GM18519 (cell line): ENCODE results near the gene OSBPL10.
"Not testable (repeated sequence)": the region's sequence is repeated elsewhere in the genome, so short reads cannot be mapped to it uniquely, and the experiment has no call there.

Experiments
- ATAC-seq: cut with Tn5 transposase; IDR thresholded peaks from one replicate; pipeline ENCODE4 v1.9.1; 2021; ENCODE audit warnings: mild to moderate bottlenecking, moderate library complexity; ENCODE audit not compliant: unreplicated experiment, low FRiP score

Gene OSBPL10

DNA sequence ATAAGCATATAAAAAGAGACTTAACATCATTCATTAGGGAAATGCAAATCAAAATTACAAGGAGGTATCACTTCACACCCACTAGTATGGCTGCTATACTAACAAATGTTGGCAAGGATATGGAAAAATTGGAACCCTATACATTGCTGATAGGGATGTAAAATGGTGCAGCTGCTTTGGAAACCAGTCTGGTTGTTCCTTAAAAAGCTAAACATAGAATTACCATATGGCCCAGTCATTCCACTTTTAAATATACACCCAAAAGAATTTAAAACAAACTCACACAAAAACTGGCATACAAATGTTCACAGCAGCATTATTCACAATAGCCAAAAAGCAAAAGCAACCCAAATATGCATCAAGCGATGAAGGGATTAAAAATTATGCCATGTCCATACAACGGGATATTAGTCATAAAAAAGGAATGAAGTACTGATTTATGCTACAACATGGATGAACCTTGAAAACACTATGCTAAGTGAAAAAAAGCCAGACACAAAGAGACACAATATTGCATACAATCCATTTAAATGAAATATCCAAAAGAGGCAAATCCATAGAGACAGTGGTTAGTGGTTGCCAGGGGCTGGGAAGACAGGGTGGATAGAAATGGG, 118.3 kb downstream of the OSBPL10 start:
- no peak for ATAC-seq

GRCh38 chr3:31861826-31862225, 119.2 kb downstream of the OSBPL10 start:
- ATAC-seq, result no peak

DNA sequence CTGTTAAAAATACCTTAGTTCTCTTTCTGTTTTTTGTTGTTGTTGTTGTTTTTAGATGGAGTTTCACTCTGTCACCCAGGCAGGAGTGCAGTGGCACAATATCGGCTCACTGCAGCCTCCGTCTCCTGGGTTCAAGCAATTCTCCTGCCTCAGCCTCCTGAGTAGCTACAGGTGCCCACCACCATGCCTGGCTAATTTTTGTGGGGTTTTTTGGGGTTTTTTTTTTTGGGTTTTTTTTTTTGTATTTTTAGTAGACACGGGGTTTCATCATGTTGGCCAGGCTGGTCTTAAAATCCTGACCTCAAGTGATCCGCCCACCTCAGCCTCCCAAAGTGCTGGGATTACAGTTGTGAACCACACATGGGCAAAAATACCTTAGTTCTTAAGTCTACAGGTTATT, 120.4 kb downstream of the OSBPL10 start:
- ATAC-seq, result not testable (repeated sequence)

DNA sequence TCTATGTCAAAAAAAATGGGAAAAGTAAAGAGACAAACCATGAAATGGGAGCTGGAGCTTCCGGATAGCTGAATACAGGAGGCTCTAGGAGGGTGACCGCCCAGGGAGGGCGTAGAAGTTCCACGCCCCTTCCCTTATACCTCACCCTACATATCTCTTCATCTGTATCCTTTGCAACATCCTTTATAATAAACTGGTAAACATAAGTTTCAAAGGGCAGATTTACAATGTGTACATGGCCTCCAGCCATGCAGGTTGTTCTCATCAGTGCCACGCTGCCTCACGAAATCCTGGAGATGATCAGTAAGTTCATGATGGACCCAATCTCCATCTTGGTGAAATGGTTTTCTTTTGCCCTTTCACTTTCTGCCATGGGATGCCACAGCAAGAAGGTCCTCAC, 121.8 kb downstream of the OSBPL10 start:
- ATAC-seq, result no peak

- no peak for ATAC-seq
Observed at GRCh38 chr3:31858439-31858838, 122.6 kb downstream of the OSBPL10 start.

DNA sequence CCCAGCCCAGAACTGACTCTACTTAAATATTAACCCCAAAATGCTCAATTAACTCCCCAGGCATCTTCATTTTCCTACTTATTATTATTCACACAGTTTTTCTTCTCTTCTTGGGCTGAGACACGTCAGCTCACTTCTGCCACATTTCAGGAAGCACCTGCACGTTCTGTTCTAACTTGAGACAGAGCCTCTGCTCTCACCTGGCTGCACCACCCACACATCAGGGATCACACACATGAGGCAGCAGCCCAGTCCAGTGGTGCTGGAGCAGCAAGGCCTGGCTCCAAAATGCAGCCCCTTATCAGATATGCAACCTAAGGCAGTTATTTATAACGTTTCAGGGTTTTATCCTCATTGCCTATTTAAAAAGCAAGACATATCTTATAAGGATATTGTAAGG, 127.5 kb downstream of the OSBPL10 start:
- ATAC-seq, result no peak

DNA sequence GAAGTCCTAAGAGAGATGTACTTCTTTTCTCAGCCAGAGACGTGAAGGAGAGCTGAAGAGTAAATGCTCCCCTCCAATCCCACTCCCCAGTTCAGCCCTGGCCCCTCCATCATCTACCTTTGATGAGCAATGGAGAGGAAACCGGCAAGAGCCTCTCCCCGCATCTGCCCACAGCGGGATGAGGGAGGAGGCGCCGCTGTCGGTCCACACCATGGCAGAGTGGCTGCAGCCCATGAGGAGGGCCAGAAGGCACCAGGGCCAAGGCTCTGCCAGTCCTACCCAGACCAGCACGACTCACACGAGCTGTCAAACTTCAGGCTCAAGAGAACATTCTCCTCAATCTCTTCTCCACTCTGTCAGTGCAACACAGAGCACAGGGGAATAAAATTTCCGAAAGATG, 129.8 kb downstream of the OSBPL10 start:
- no peak for ATAC-seq

GRCh38 chr3:31848911-31849310, 132.2 kb downstream of the OSBPL10 start:
- ATAC-seq, result no peak

- no peak for ATAC-seq
Observed at GRCh38 chr3:31848163-31848818, 132.8 kb downstream of the OSBPL10 start.

DNA sequence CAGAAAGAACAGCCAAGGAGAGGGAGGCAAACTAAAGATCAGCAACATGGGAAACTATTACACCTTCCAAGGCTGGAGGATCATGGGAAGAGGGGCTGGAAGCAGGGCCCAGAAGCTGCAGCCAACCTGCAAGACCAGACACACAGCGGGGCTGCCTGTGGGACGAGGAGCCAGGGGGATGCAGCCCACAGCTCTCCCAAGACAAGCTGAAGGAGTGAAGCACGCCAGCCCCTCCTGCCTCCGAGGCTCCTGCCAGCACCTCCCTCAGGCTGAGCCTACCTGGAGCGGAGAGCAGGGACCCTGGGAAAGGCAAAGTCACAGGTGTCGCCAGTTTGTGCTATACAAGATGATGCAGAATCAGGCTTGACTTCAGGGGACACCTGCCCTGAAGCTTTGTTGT, 133.3 kb downstream of the OSBPL10 start:
- ATAC-seq, result no peak

- ATAC-seq, result no peak
Observed at GRCh38 chr3:31841515-31841914, 139.5 kb downstream of the OSBPL10 start.

GRCh38 chr3:31840252-31840651, 140.8 kb downstream of the OSBPL10 start:
- no peak for ATAC-seq

- no peak for ATAC-seq
Observed at GRCh38 chr3:31839144-31839917, 141.7 kb downstream of the OSBPL10 start.

DNA sequence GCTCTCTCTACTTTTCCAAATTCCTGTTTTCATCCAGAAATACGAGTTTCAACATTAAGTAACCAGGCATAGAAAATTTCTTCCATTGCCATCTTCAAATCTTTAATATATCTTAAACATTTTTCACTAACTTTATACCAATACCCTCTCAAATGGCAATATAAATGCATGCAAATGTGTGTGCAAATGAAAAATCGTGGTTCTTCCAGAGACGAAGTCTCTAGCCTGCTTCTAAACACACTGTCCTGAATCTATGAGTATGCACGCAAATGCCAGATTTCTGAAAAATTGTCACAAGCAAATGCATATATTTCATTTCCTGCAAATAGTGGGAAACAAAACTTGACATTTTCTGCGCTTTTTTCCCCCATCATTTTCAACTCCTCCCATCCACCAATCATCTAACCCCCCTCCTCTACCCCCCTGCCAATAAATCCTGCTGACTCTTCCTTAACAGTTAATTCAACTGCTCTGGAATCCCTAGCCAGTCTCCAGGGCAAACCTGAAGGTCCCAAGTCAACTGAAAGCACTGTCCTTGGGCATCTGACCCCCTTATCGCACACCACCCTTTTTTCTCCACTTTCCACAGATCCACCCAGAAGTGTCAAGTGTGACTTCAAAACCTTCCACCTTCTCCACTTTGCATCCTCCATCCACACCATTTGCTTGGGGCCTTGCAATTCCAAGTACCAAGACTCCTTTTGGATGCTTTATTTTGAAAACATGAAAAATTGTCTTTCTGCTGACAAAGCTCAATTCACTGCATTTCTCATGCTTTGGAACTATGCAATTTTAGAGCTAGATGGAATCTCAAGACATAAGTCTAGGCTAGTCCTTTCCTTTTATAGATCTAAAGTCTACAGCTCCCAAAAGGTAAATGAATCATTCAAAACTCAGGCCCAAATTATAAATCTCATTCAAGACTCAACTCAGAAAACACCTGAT, 144.7 kb downstream of the OSBPL10 start:
- ATAC-seq, result no peak

DNA sequence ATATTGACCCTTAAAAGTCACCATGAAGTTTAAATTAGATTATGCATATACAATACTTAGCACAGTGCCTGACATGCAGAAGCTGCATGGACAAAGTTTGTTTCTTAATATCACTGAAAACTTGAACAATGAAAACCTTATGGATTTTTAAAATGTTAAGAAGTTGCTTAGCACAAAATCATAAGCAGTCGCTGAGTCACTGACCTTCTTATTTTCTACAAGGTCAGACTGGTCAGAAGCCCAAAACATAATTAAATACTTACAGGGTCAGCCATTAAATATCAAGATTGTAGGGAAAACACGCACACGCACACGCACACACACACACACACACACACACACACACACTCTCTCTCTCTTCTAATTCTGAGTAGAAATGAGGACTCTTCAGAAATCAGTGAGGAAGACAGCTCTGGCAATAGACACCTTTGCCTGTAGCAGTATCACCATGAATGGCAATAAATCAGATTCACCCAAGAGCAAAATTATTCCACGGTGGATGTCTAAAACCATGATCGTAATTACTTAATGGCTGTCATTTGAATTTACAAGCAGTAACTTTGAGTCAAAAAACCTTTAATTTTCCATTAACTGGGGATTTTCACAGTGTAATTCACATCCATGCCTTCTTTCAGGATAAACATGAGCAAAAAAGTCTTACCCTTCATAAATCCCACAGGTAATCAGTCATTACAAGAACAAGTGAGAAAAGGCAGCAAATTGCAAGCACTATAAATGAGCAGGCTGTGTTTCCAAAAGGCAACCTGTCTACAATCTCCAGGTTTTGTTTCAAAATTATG, 147.5 kb downstream of the OSBPL10 start:
- ATAC-seq, result no peak

GRCh38 chr3:31832551-31832950, 148.5 kb downstream of the OSBPL10 start:
- no peak for ATAC-seq

GRCh38 chr3:31831591-31831990, 149.5 kb downstream of the OSBPL10 start:
- no peak for ATAC-seq

GRCh38 chr3:31829826-31830426, 151.1 kb downstream of the OSBPL10 start:
- no peak for ATAC-seq

GRCh38 chr3:31829010-31829409, 152.1 kb downstream of the OSBPL10 start:
- no peak for ATAC-seq
